Smooth muscle cell of trachea (primary cell): Measurements from ENCODE around the gene SCYGR1. TPM values are rescaled to one million over a fixed set of nuclear protein-coding genes. Genes with fewer than 3 reads are reported as not detected.

ENCODE experiments used
- total RNA-seq: library from RNA; depleted of rRNA; stranded (reverse); fragments of >200 nt; gene quantifications from 2 replicates; pipeline ENCODE4 v1.2.1, GENCODE V29; 2014

SCYGR1 gene
- total RNA-seq, result not detected in 2 replicates

GRCh38 chr2:227387583-227387982, at the start of gene SCYGR1:
Gene SCYGR1, minus strand, starts transcription at chr2:227387949. Its CDS starts 0 bp downstream, at chr2:227387949.

GRCh38 chr2:227379095-227379494, 8.7 kb downstream of the SCYGR1 start, which contains the start of gene TM4SF20:
Gene TM4SF20, minus strand, starts transcription at chr2:227379306. Its CDS starts 38 bp downstream, at chr2:227379268.

Other genes starting within 250 kb of the SCYGR1 start
- 0.50 and 0.87 TPM in 2 replicates for gene COL4A4, start 223.7 kb downstream of the SCYGR1 start, total RNA-seq
- 0.17 and 0.29 TPM in 2 replicates for gene COL4A3, start 223.3 kb downstream of the SCYGR1 start, total RNA-seq
- 113 and 142 TPM in 2 replicates for gene MFF, start 62.7 kb downstream of the SCYGR1 start, total RNA-seq
- gene TM4SF20, start 8.6 kb downstream of the SCYGR1 start, total RNA-seq, result 0.33 TPM in 1 of 2 replicates, not detected in the other
- 36.7 and 70.0 TPM in 2 replicates for gene AGFG1, start 84.2 kb upstream of the SCYGR1 start, total RNA-seq
- gene SCYGR2, start 210.9 kb upstream of the SCYGR1 start, total RNA-seq, result not detected in 2 replicates
- gene SCYGR3, start 226.9 kb upstream of the SCYGR1 start, total RNA-seq, result not detected in 2 replicates
- gene SCYGR4, start 229.5 kb upstream of the SCYGR1 start, total RNA-seq, result not detected in 2 replicates